Coronary artery (tissue), 2 donors: ENCODE results near the gene IL1R2.
A peak's percentile ranks its signal among the peaks of the same experiment; 100 is the strongest.

Source experiments
- DNase-seq: peaks from one replicate; pipeline ENCODE4 v3.0.0-alpha.2; 2017; ENCODE audit warnings: low spot score
- H3K27ac ChIP-seq, 2 donors: fragments of 200-600 bp; sonication (generic); one replicate each; pipeline ENCODE4 v1.5.1; 2016 to 2019
- H3K4me3 ChIP-seq: fragments of 200-600 bp; sonication (generic); 2 replicates; pipeline ENCODE4 v1.5.1; 2016; ENCODE audit warnings: mild to moderate bottlenecking, moderate library complexity
- CTCF ChIP-seq: fragments of 200-600 bp; sonication (generic); IDR thresholded peaks from one replicate; pipeline ENCODE4 v1.5.1; 2019; ENCODE audit warnings: antibody characterized with exemption

IL1R2 gene

GRCh38 chr2:102025016-102025501 lies 33.3 kb downstream of the IL1R2 start:
- Histone ChIP-seq H3K4me3 (no peak overlapping the region), H3K27ac (no peak overlapping the region)
- no peak for DNase-seq
- no peak for TF ChIP-seq CTCF

- TF ChIP-seq CTCF, result no peak
- no peak overlapping the region for H3K4me3 ChIP-seq
- no peak for DNase-seq
- peak overlapping the region in 1 of 2 donors; percentile 79 for H3K27ac ChIP-seq
Observed at GRCh38 chr2:102025583-102026267, 34.0 kb downstream of the IL1R2 start.

GRCh38 chr2:102027036-102027980 lies 35.5 kb downstream of the IL1R2 start:
- Histone ChIP-seq H3K27ac (peak overlapping the region; percentile 10 to 79), H3K4me3 (no peak overlapping the region)
- no peak for DNase-seq
- no peak for TF ChIP-seq CTCF

GRCh38 chr2:102028470-102028869 lies 36.7 kb downstream of the IL1R2 start:
- no peak for DNase-seq
- Histone ChIP-seq H3K27ac (peak overlapping the region; percentile 10 to 79), H3K4me3 (no peak overlapping the region)
- no peak for TF ChIP-seq CTCF

- no peak for DNase-seq
- TF ChIP-seq CTCF, result no peak
- no peak overlapping the region for H3K27ac ChIP-seq
- no peak overlapping the region for H3K4me3 ChIP-seq
Observed at GRCh38 chr2:102029405-102029804, 37.6 kb downstream of the IL1R2 start.

GRCh38 chr2:102029952-102030351 lies 38.2 kb downstream of the IL1R2 start:
- Histone ChIP-seq H3K27ac (no peak overlapping the region), H3K4me3 (no peak overlapping the region)
- no peak for TF ChIP-seq CTCF
- no peak for DNase-seq
